HepG2 (cell line): ENCODE data around the gene ATM. TPM values are rescaled to one million over a fixed set of nuclear protein-coding genes. Genes with fewer than 3 reads are reported as not detected.

ENCODE experiments used
- ATAC-seq: fragments of 200-7000 bp; cut with Tn5 transposase; 3 replicates; pipeline ENCODE4 v1.9.1; 2020; ENCODE audit warnings: mild to moderate bottlenecking, moderate library complexity
- BruUV-seq: library from RNA; stranded (reverse); fragments of 400-500 nt; replicated peaks from 2 replicates; lab custom pipeline; 2021; lab: Mats Ljungman, UMichigan
- CTCF ChIA-PET: fragments of 300-600 bp; formaldehyde crosslinking; extraction: SDS; loops from one replicate; lab custom pipeline; 2021; ENCODE audit warnings: low total read pairs, inconsistent platforms, low intra/inter-chr PET ratio; lab: Yijun Ruan, JAX
- POLR2A ChIA-PET: fragments of 350-600 bp; sonication (Branson Sonifier 250); formaldehyde crosslinking; loops from one replicate; lab custom pipeline; 2020; ENCODE audit warnings: antibody characterized with exemption, inconsistent platforms; lab: Yijun Ruan, JAX
- DNase-seq: peaks from one replicate; pipeline ENCODE4 v3.0.0-alpha.2; 2015; ENCODE audit warnings: low spot score
- FAIRE-seq: peaks from 3 replicates; lab custom pipeline; 2011; peaks lifted over from hg19 to GRCh38; lab: Jason Lieb, UNC
- H2AFZ ChIP-seq: one replicate; pipeline ENCODE4 v1.6.1; 2011; ENCODE audit warnings: low read length, inconsistent platforms
- H3K27ac ChIP-seq: fragments of 300-600 bp; 3 replicates; pipeline ENCODE4 v1.8.0; 2011; ENCODE audit warnings: mixed run types, mild to moderate bottlenecking, mixed read lengths, low read length, inconsistent platforms; ENCODE audit not compliant: insufficient read depth; ENCODE audit errors: extremely low read length
- H3K27me3 ChIP-seq, 2 experiments: fragments of 200-600 bp in 1 of 2; 2 replicates in 1 of 2; 3 replicates in 1 of 2; pipeline versions ENCODE4 v1.6.0 to v1.8.0; 2011; ENCODE audit warnings: low read length in 2 of 2, mild to moderate bottlenecking in 2 of 2, moderate library complexity in 2 of 2, inconsistent platforms in 1 of 2; ENCODE audit not compliant: insufficient read depth in 2 of 2, control insufficient read depth in 1 of 2
- H3K36me3 ChIP-seq, 2 experiments: fragments of 200-600 bp in 1 of 2; replicated peaks in 1 of 2; 2 replicates in 1 of 2; 3 replicates in 1 of 2; pipeline versions ENCODE4 v1.5.1 to v1.8.0; 2011; ENCODE audit warnings: low read length in 2 of 2, inconsistent platforms in 1 of 2; ENCODE audit not compliant: insufficient read depth in 2 of 2, control insufficient read depth in 1 of 2
- H3K4me1 ChIP-seq: 2 replicates; pipeline ENCODE4 v1.5.1; 2012; ENCODE audit warnings: low read length, inconsistent platforms; ENCODE audit not compliant: insufficient read depth
- H3K4me2 ChIP-seq: 2 replicates; pipeline ENCODE4 v1.6.0; 2011; ENCODE audit warnings: low read depth, low read length, inconsistent platforms
- H3K4me3 ChIP-seq, 3 experiments: fragments of 200-600 bp in 1 of 3; sonication (generic), shearing (Covaris generic) in 1 of 3; replicated peaks in 1 of 3; 2 replicates each; pipeline ENCODE4 v1.5.1; 2011 to 2016; ENCODE audit warnings: low read length in 3 of 3, inconsistent platforms in 2 of 3, low read depth in 2 of 3, mild to moderate bottlenecking in 2 of 3, control low read depth in 1 of 3, mixed read lengths in 1 of 3; ENCODE audit not compliant: insufficient read depth in 1 of 3
- H3K79me2 ChIP-seq: one replicate; pipeline ENCODE4 v1.6.1; 2011; ENCODE audit warnings: low read length, inconsistent platforms; ENCODE audit not compliant: insufficient read depth
- H3K9ac ChIP-seq: 2 replicates; pipeline ENCODE4 v1.6.0; 2011; ENCODE audit warnings: mild to moderate bottlenecking, low read depth, low read length, inconsistent platforms; ENCODE audit not compliant: insufficient read depth
- H3K9me3 ChIP-seq: 2 replicates; pipeline ENCODE4 v1.5.1; 2012; ENCODE audit warnings: mild to moderate bottlenecking, low read length
- H4K20me1 ChIP-seq: 2 replicates; pipeline ENCODE4 v1.6.0; 2011; ENCODE audit warnings: inconsistent platforms, mild to moderate bottlenecking, low read length, moderate library complexity; ENCODE audit not compliant: insufficient read depth
- AFF4 ChIP-seq: sonication (generic); formaldehyde crosslinking; IDR thresholded peaks from 2 replicates; pipeline ENCODE4 v1.4.0; 2020; ENCODE audit warnings: missing genetic modification reagents
- GATAD2A ChIP-seq: IDR thresholded peaks from 2 replicates; pipeline ENCODE4 v1.6.1; 2016
- GMEB2 ChIP-seq: IDR thresholded peaks from 2 replicates; pipeline ENCODE4 v1.6.1; 2016; ENCODE audit warnings: missing biosample characterization, missing genetic modification reagents, low read depth
- HDAC6 ChIP-seq: fragments of 200-600 bp; sonication (generic); IDR thresholded peaks from 2 replicates; pipeline ENCODE4 v1.7.0; 2017; ENCODE audit warnings: mild to moderate bottlenecking, antibody characterized with exemption, low read length, low read depth
- TEAD2 ChIP-seq: sonication (generic); formaldehyde crosslinking; IDR thresholded peaks from 2 replicates; pipeline ENCODE4 v1.9.0; 2021; ENCODE audit warnings: missing genetic modification reagents
- ZBTB46 ChIP-seq: sonication (generic); formaldehyde crosslinking; IDR thresholded peaks from 2 replicates; pipeline ENCODE4 v1.4.0; 2020; ENCODE audit warnings: mild to moderate bottlenecking, missing genetic modification reagents, borderline replicate concordance
- ZFP37 ChIP-seq: sonication (generic); formaldehyde crosslinking; IDR thresholded peaks from 2 replicates; pipeline ENCODE4 v1.4.0; 2020; ENCODE audit warnings: missing genetic modification reagents, borderline replicate concordance
- ZNF512 ChIP-seq: sonication (generic); formaldehyde crosslinking; IDR thresholded peaks from 2 replicates; pipeline ENCODE4 v1.4.0; 2020; ENCODE audit warnings: mild to moderate bottlenecking, missing genetic modification reagents
- WGBS: methylation state at CpG from one replicate; pipeline ENCODE4 v1.1.6; 2017; ENCODE audit warnings: low lambda C conversion rate; 5-methylcytosine and 5-hydroxymethylcytosine counted together
- in situ Hi-C: cut with HindIII; loops from 2 replicates; pipeline ENCODE4 v1.10.0; 2017; ENCODE audit warnings: low pct_unique_long_range_greater_than_20kb; ENCODE audit not compliant: extremely low pct_ligation_motif_present
- intact Hi-C: fragments of 100-400 bp; cut with micrococcal nuclease; formaldehyde crosslinking; loops from one replicate; pipeline ENCODE4 v1.10.0; 2022; ENCODE audit not compliant: unreplicated experiment
- polyA plus RNA-seq, 8 experiments: library from polyadenylated mRNA; depleted of rRNA in 3 of 8; stranded (reverse) in 7 of 8; unstranded in 1 of 8; fragments of >200 nt; fragmentation: Illumina TruSeq in 4 of 8; extraction: Trizol in 4 of 8; gene quantifications; 2 replicates each; pipeline versions ENCODE4 v1.2.1 to v1.2.3, GENCODE V29; 2011 to 2016; ENCODE audit warnings: low read depth in 4 of 8, missing spikeins in 1 of 8, mixed read lengths in 1 of 8; ENCODE audit not compliant: insufficient read depth in 1 of 8
- total RNA-seq, 5 experiments: library from RNA; depleted of rRNA; stranded (reverse); fragments of >200 nt; fragmentation: Illumina TruSeq; extraction: Trizol; gene quantifications; 2 replicates each; pipeline ENCODE4 v1.2.3, GENCODE V29; 2016; ENCODE audit warnings: low read depth in 1 of 5

ATM gene
- total and polyA plus RNA-seq, 2 of the 13 experiments (the other 11 are each of a cell fraction or from before 2014, with no cell fraction given) = 40.0 to 71.6 TPM

GRCh38 chr11:108228251-108228650, 5.4 kb downstream of the ATM start:
- Histone ChIP-seq H3K4me2 (no peak overlapping the region), H3K27me3 (no peaks in the 10 kb centered on the region; a peak in 1 of 5 replicates), H3K27ac (no peak overlapping the region), H3K9me3 (no peaks in the 10 kb centered on the region), H3K79me2 (peaks cover 40% of the 10 kb centered on the region), H3K4me1 (peaks cover 35% of the 10 kb centered on the region), H3K36me3 (peaks cover 3 to 29% of the 10 kb centered on the region in 2 experiments), H2AFZ (no peak overlapping the region), H3K9ac (no peak overlapping the region), H3K4me3 (no peak overlapping the region), H4K20me1 (no peaks in the 10 kb centered on the region)
- WGBS = 94% methylated on average over 2 of the region's 2 CpGs
- in situ Hi-C loops (no loop called here), intact Hi-C loops (no loop called here)
- DNase-seq = no peak
- ChIA-PET CTCF (no interaction called here), POLR2A (no interaction called here)
- no TSS peak for BruUV-seq
- no peak for ATAC-seq
- FAIRE-seq = no peak
- TF ChIP-seq ZBTB46 (CRISPR knock-in tag) (no peak), HDAC6 (no peak), AFF4 (no peak), GATAD2A (no peak), GMEB2 (CRISPR knock-in tag) (no peak), ZFP37 (CRISPR knock-in tag) (no peak), ZNF512 (no peak), TEAD2 (no peak)
